ENCODE results near the gene SIRPB2. TPM values are rescaled to one million over a fixed set of nuclear protein-coding genes. Genes with fewer than 3 reads are reported as not detected.

Gene SIRPB2
- polyA plus RNA-seq: under 1 TPM; 0.60 to 0.95 (median 0.63) TPM

- Mint-ChIP-seq H3K9me3 (no peaks in the 10 kb centered on the region), H3K27ac (no peak within 1 kb of the TSS), H3K27me3 (ENCODE audit: low read depth in 3 of 3) (peaks cover 5 to 25% (median 12%) of the 10 kb centered on the region in 3 donors), H3K4me3 (no peak within 1 kb of the TSS), H3K4me1 (no peaks in the 10 kb centered on the region), H3K36me3 (no peaks in the 10 kb centered on the region)
- DNase-seq: no peak
Measured at GRCh38 chr20:1491281-1491840, at the start of gene SIRPB2. SIRPB2 (minus strand) TSS chr20:1491420; CDS start chr20:1491359, 61 bp downstream.

DNA sequence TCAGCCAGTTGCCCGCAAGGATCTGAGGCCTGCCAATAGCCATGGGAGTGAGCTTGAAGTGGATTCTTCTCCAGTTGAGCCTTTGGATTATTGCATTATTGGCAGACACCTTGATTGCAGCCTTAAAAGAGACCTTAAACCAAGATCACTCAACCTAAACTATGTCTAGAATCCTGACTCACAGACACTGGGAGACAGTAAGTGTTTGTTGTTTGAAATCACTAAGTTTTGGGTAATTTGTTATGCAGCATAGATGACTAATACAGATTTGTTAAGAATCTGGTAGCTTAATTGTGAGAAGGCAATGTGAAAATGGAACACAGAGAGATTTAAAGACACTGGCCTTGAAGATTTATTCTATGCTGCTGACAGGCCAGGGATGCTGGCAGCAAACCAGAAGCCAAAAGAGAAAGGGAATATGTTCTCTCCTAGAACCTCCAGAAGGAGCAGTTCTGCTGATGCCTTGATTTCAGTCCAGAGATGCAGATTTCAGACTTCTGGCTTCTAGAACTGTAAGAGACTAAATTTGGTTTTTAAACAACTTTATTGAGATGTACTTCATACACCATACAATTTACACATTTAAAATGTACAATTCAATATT lies 48.7 kb upstream of the SIRPB2 start:
- no peak overlapping the region for H3K4me3 Mint-ChIP-seq
- no peaks in the 10 kb centered on the region for H3K9me3 Mint-ChIP-seq
- H3K27ac Mint-ChIP-seq: no peak overlapping the region
- no peaks in the 10 kb centered on the region for H3K4me1 Mint-ChIP-seq
- no peak for DNase-seq
- peaks cover 8 to 19% (median 10%) of the 10 kb centered on the region in 3 donors for H3K27me3 Mint-ChIP-seq (ENCODE audit: low read depth in 3 of 3)
- no peaks in the 10 kb centered on the region for H3K36me3 Mint-ChIP-seq

DNA sequence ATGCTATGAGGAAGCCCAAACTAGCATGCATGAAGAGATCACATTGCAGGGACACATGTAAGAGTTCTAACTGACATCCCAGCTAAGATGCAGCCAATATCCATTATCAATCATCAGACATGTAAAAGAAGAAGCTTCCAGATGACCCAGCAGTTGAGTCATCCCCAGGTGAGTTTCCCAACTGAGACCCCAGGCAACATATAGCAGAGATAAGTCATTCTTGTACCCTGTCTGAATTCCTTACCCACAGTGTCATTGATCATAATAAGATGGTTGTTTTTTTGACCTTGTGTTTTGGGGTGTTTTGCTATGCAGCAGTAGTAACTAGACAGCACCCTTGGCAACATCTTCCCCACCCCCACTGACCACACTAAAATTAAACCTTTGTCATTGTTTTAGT lies 47.4 kb upstream of the SIRPB2 start:
- no peak overlapping the region for H3K4me3 Mint-ChIP-seq
- no peak overlapping the region for H3K27ac Mint-ChIP-seq
- no peaks in the 10 kb centered on the region for H3K9me3 Mint-ChIP-seq
- peaks cover 5 to 18% (median 7%) of the 10 kb centered on the region in 3 donors for H3K27me3 Mint-ChIP-seq (ENCODE audit: low read depth in 3 of 3)
- no peaks in the 10 kb centered on the region for H3K36me3 Mint-ChIP-seq
- DNase-seq: no peak
- H3K4me1 Mint-ChIP-seq: no peaks in the 10 kb centered on the region

DNA sequence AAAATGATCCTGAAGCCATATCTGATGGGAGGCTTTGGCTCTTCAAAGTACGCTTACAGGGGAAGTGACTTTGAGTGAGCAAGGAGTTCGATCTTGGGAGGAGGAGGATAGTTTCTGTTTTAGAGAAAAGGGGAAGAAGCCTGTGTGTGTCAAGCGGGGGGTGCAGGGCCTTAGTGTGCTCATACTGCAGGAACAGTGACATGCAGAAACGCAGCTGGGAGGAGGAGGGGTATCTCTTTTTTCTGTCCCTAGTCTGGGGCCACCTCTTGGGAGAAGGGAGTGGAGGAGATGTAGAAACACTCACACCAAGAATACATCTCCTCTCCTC lies 46.5 kb upstream of the SIRPB2 start:
- DNase-seq: no peak
- Mint-ChIP-seq H3K27me3 (ENCODE audit: low read depth in 3 of 3) (peaks cover 2 to 10% (median 3%) of the 10 kb centered on the region in 3 donors), H3K36me3 (no peaks in the 10 kb centered on the region), H3K4me1 (no peaks in the 10 kb centered on the region), H3K4me3 (no peak overlapping the region), H3K9me3 (no peaks in the 10 kb centered on the region), H3K27ac (no peak overlapping the region)

- H3K9me3 Mint-ChIP-seq: no peaks in the 10 kb centered on the region
- H3K36me3 Mint-ChIP-seq: no peaks in the 10 kb centered on the region
- no peak overlapping the region for H3K27ac Mint-ChIP-seq
- peaks cover 0 to 11% (median 2%) of the 10 kb centered on the region in 3 donors for H3K27me3 Mint-ChIP-seq (ENCODE audit: low read depth in 3 of 3)
- H3K4me3 Mint-ChIP-seq: no peak overlapping the region
- no peak for DNase-seq
- H3K4me1 Mint-ChIP-seq: no peaks in the 10 kb centered on the region
Measured at GRCh38 chr20:1536893-1537730, 45.9 kb upstream of the SIRPB2 start.

GRCh38 chr20:1535420-1536175 lies 44.4 kb upstream of the SIRPB2 start:
- no peaks in the 10 kb centered on the region for H3K4me1 Mint-ChIP-seq
- no peak overlapping the region for H3K27ac Mint-ChIP-seq
- no peak overlapping the region for H3K4me3 Mint-ChIP-seq
- no peaks in the 10 kb centered on the region for H3K36me3 Mint-ChIP-seq
- no peak for DNase-seq
- H3K9me3 Mint-ChIP-seq: no peaks in the 10 kb centered on the region
- peaks cover 3 to 5% (median 4%) of the 10 kb centered on the region in 3 donors for H3K27me3 Mint-ChIP-seq (ENCODE audit: low read depth in 3 of 3)

GRCh38 chr20:1534526-1534925 lies 43.3 kb upstream of the SIRPB2 start:
- no peak overlapping the region for H3K4me3 Mint-ChIP-seq
- no peak overlapping the region for H3K27ac Mint-ChIP-seq
- no peaks in the 10 kb centered on the region for H3K9me3 Mint-ChIP-seq
- no peaks in the 10 kb centered on the region for H3K36me3 Mint-ChIP-seq
- no peaks in the 10 kb centered on the region for H3K4me1 Mint-ChIP-seq
- peaks cover 5 to 10% (median 9%) of the 10 kb centered on the region in 3 donors for H3K27me3 Mint-ChIP-seq (ENCODE audit: low read depth in 3 of 3)
- DNase-seq: no peak

GRCh38 chr20:1533059-1533458 lies 41.8 kb upstream of the SIRPB2 start:
- Mint-ChIP-seq H3K4me1 (no peaks in the 10 kb centered on the region), H3K36me3 (no peaks in the 10 kb centered on the region), H3K27me3 (ENCODE audit: low read depth in 3 of 3) (peaks cover 5 to 16% (median 13%) of the 10 kb centered on the region in 3 donors), H3K4me3 (no peak overlapping the region), H3K9me3 (peaks cover 0 to 2% (median 0%) of the 10 kb centered on the region in 6 donors), H3K27ac (no peak overlapping the region)
- DNase-seq: no peak

DNA sequence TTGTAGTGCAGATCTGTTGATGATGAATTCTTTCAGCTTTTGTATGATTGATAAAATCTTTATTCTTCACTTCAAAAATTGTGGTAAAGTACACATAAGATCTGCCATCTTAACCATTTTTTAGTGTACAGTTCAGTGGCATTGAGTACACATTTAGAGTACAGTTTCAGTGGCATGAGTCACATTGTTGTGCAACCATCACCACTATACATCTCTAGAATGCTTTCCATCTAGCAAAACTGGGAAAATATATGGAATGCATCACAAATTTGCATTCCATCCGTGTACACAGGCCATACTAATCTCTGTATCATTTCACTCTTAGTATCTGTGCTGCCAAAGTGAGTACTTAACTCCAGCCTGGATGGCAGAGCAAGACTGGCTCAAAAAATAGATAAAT lies 37.6 kb upstream of the SIRPB2 start:
- peaks cover 6 to 15% (median 14%) of the 10 kb centered on the region in 3 donors for H3K27me3 Mint-ChIP-seq (ENCODE audit: low read depth in 3 of 3)
- H3K27ac Mint-ChIP-seq: no peak overlapping the region
- H3K4me1 Mint-ChIP-seq: no peaks in the 10 kb centered on the region
- no peak overlapping the region for H3K4me3 Mint-ChIP-seq
- H3K36me3 Mint-ChIP-seq: no peaks in the 10 kb centered on the region
- no peak for DNase-seq
- peaks cover 0 to 2% (median 0%) of the 10 kb centered on the region in 6 donors for H3K9me3 Mint-ChIP-seq

DNA sequence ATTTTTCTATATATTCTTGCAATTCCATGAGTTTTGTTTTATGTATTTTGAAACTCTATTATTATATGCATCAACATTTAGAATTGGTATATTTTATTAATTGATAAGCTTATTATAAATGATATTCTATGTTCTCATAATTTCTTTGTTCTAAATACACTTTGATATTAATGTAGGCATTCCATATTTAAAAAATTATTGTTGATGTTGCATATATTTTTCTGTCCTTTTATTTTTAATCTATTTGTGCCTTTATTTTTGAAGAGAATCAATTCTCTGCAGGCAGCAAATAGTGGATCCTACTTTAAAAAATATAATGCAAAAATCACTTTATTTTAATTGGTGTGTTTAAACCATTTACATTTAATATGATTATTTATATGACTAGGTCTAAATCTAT lies 36.7 kb upstream of the SIRPB2 start:
- Mint-ChIP-seq H3K27ac (no peak overlapping the region), H3K36me3 (no peaks in the 10 kb centered on the region), H3K27me3 (ENCODE audit: low read depth in 3 of 3) (peaks cover 6 to 19% (median 15%) of the 10 kb centered on the region in 3 donors), H3K9me3 (peaks cover 0 to 2% (median 0%) of the 10 kb centered on the region in 6 donors), H3K4me3 (no peak overlapping the region), H3K4me1 (no peaks in the 10 kb centered on the region)
- no peak for DNase-seq

DNA sequence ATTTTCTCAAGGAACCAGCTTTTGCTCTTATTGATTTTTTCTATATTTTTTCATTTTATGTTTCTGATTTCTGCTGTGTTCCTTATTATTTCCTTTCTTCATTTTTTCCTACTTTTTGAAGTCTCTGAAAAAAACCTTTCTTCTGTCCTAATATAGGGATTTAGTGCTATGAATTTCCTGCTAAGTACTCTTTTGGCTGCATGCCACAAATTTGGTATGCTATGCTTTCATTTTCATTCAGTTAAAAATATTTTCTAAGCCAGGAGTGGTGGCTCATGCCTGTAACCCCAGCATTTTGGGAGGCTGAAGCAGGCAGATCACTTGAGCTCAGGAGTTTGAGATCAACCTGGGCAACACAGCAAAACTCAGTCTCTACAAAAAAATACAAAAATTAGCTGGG lies 35.7 kb upstream of the SIRPB2 start:
- H3K9me3 Mint-ChIP-seq: peaks cover 0 to 2% (median 0%) of the 10 kb centered on the region in 6 donors
- no peak overlapping the region for H3K27ac Mint-ChIP-seq
- no peaks in the 10 kb centered on the region for H3K4me1 Mint-ChIP-seq
- no peak for DNase-seq
- H3K36me3 Mint-ChIP-seq: no peaks in the 10 kb centered on the region
- H3K27me3 Mint-ChIP-seq (ENCODE audit: low read depth in 3 of 3): peaks cover 6 to 16% (median 15%) of the 10 kb centered on the region in 3 donors
- no peak overlapping the region for H3K4me3 Mint-ChIP-seq

GRCh38 chr20:1526310-1526709 lies 35.1 kb upstream of the SIRPB2 start:
- peaks cover 6 to 16% (median 12%) of the 10 kb centered on the region in 3 donors for H3K27me3 Mint-ChIP-seq (ENCODE audit: low read depth in 3 of 3)
- peaks cover 0 to 2% (median 0%) of the 10 kb centered on the region in 6 donors for H3K9me3 Mint-ChIP-seq
- no peaks in the 10 kb centered on the region for H3K4me1 Mint-ChIP-seq
- no peak overlapping the region for H3K4me3 Mint-ChIP-seq
- no peaks in the 10 kb centered on the region for H3K36me3 Mint-ChIP-seq
- no peak for DNase-seq
- H3K27ac Mint-ChIP-seq: no peak overlapping the region

DNA sequence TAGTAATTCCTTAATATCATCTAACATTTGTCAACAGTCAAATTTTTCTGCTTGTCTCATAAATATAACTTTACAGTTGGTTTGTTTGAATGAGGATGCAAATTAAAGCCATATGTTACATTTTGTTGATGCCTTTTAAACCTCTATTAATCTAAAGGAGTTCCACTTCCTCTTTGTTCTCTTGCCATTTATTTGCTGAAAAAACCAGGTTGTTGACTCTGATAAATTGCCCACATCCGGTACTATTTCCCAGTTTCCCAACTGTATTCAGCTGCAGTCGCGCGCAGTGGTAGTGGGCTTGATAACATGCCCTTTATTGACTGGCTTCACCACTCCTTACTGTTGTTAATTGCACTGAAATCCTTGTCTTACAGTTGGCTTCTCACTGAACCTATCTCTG lies 32.8 kb upstream of the SIRPB2 start:
- Mint-ChIP-seq H3K27ac (no peak overlapping the region), H3K4me1 (no peaks in the 10 kb centered on the region), H3K36me3 (no peaks in the 10 kb centered on the region), H3K4me3 (no peak overlapping the region), H3K27me3 (ENCODE audit: low read depth in 3 of 3) (peaks cover 1 to 11% (median 7%) of the 10 kb centered on the region in 3 donors), H3K9me3 (peaks cover 0 to 2% (median 0%) of the 10 kb centered on the region in 6 donors)
- DNase-seq: no peak

DNA sequence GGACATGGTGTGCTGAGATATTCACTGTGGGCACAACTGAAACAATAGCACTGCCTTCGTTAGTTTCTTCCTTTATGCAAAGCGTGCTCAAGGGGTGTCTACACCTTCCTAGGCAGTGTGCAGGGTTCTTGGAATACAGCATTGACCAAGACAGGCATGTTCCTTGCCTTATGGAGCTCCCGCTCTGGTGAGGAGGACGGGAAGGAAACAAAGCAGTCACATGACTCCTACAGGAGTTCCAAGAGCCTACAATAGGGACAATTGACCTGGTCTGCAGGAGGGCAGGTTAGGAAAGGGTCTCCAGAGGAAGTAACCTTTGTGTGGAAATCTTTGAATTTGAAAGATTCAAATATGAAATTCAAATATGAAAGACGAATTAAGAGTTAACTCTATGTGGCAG lies 25.8 kb upstream of the SIRPB2 start:
- Mint-ChIP-seq H3K4me1 (no peaks in the 10 kb centered on the region), H3K36me3 (no peaks in the 10 kb centered on the region), H3K27ac (no peak overlapping the region), H3K9me3 (no peaks in the 10 kb centered on the region), H3K4me3 (no peak overlapping the region), H3K27me3 (ENCODE audit: low read depth in 3 of 3) (peaks cover 0 to 11% (median 4%) of the 10 kb centered on the region in 3 donors)
- DNase-seq: no peak
